B cell (primary cell): Measurements from ENCODE around the gene MCUB.

Experiments used
- EZH2 ChIP-seq: IDR thresholded peaks from 2 replicates; pipeline ENCODE4 v1.6.1; 2012; ENCODE audit warnings: borderline replicate concordance, low read depth, mild to moderate bottlenecking, moderate library complexity, low read length; ENCODE audit not compliant: insufficient read depth, poor library complexity, severe bottlenecking
- TF ChIP-seq, protein P1 (sequence below): fragments of 200-600 bp; IDR thresholded peaks from one replicate; pipeline ENCODE4 v1.8.0; 2022; ENCODE audit warnings: antibody characterized with exemption, mild to moderate bottlenecking

DNA sequence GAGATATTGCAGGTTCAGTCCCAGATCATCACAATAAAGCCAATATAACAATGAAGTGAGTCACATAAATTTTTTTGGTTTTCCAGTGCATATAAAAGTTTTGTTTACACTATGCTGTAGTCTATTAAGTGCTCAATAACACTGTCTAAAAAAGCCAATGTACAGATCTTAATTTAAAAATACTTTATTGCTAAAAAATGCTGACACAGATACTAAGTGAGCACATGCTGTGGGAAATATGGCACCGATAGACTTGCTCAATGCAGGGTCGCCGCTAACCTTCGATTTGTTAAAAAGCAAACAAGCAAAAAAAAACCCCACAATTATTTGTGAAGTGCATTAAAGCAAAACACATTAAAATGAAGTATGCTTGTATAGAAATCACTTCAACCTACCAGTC lies 159.6 kb downstream of the MCUB start:
- TF ChIP-seq, protein P1, sequence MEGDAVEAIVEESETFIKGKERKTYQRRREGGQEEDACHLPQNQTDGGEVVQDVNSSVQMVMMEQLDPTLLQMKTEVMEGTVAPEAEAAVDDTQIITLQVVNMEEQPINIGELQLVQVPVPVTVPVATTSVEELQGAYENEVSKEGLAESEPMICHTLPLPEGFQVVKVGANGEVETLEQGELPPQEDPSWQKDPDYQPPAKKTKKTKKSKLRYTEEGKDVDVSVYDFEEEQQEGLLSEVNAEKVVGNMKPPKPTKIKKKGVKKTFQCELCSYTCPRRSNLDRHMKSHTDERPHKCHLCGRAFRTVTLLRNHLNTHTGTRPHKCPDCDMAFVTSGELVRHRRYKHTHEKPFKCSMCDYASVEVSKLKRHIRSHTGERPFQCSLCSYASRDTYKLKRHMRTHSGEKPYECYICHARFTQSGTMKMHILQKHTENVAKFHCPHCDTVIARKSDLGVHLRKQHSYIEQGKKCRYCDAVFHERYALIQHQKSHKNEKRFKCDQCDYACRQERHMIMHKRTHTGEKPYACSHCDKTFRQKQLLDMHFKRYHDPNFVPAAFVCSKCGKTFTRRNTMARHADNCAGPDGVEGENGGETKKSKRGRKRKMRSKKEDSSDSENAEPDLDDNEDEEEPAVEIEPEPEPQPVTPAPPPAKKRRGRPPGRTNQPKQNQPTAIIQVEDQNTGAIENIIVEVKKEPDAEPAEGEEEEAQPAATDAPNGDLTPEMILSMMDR: no peak
- no peak for TF ChIP-seq EZH2
